Fibroblast of the aortic adventitia (primary cell): ENCODE data around the gene MAPK1IP1L. TPM values are rescaled to one million over a fixed set of nuclear protein-coding genes. Genes with fewer than 3 reads are reported as not detected.

Experiments
- DNase-seq: peaks from one replicate; pipeline ENCODE4 v3.0.0-alpha.2; 2010; ENCODE audit warnings: low read depth
- H3K4me3 ChIP-seq: 2 replicates; pipeline ENCODE4 v1.5.1; 2011; ENCODE audit warnings: low read depth, mild to moderate bottlenecking, control low read depth, low read length, moderate library complexity
- total RNA-seq: library from RNA; depleted of rRNA; stranded (reverse); fragments of >200 nt; gene quantifications from 2 replicates; pipeline ENCODE4 v1.2.3, GENCODE V29; 2012; ENCODE audit warnings: low replicate concordance
- TF ChIP-seq, protein P1 (sequence below): IDR thresholded peaks from 2 replicates; pipeline ENCODE4 v1.5.1; 2011; ENCODE audit warnings: mild to moderate bottlenecking, low read length, control low read depth, inconsistent platforms; ENCODE audit not compliant: insufficient read depth

The MAPK1IP1L gene
- total RNA-seq, 1 donor = 71.8 TPM

DNA sequence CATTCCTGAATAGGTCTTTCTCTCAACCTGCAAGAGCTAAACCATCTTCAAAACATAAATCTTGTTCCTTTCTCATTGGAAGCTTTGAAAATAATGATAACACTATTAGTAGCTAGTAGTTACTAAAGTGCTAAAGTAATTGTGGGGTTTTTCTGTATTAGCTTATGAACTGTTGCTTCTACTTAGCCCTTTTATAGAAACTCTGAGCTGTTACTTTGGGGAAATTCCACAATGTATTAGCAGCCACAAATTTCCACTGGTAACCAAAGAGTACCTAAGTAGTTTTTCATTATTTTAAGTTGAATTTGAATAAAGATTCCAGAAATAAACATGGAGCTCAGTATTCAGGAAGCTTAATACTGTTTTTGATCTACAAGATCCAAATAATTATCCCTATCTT, 6.4 kb upstream of the MAPK1IP1L start:
- TF ChIP-seq, protein P1, sequence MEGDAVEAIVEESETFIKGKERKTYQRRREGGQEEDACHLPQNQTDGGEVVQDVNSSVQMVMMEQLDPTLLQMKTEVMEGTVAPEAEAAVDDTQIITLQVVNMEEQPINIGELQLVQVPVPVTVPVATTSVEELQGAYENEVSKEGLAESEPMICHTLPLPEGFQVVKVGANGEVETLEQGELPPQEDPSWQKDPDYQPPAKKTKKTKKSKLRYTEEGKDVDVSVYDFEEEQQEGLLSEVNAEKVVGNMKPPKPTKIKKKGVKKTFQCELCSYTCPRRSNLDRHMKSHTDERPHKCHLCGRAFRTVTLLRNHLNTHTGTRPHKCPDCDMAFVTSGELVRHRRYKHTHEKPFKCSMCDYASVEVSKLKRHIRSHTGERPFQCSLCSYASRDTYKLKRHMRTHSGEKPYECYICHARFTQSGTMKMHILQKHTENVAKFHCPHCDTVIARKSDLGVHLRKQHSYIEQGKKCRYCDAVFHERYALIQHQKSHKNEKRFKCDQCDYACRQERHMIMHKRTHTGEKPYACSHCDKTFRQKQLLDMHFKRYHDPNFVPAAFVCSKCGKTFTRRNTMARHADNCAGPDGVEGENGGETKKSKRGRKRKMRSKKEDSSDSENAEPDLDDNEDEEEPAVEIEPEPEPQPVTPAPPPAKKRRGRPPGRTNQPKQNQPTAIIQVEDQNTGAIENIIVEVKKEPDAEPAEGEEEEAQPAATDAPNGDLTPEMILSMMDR = no peak
- no peak for DNase-seq
- H3K4me3 ChIP-seq = no peak overlapping the region

DNA sequence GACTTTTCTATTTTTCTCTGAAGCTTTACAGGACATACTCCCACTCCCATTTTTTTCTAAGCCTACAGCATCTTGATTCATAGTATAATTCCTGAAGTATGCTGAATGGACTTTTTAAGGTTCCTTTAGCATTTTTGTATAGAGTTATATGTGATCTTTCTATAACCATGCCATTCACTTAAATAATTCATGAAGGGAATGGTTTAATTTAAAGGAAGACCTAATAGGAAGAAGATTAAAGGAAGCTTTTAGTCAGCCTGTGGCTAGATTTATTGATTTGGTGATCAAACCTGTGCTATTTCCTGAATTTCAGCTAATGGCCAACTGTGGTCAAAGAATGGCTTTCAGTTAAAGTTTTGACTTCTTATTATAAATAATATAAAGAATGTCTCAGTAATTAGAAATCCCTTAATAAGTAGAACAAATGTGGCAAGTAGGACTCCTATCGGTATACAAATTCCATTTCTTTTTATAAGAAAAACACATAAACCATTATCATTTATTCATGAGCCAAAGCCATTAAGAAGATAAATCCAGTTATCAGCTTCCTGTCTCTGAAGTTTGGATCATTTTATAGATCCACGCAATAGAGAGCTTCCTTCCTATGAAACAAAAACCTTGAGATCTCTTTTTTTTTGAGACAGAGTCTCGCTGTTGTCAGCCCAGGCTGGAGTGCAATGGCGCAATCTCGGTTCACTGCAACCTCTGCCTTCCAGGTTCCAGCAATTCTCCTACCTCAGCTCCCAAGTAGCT, 4.0 kb upstream of the MAPK1IP1L start:
- TF ChIP-seq, protein P1 = no peak
- DNase-seq = no peak
- no peak overlapping the region for H3K4me3 ChIP-seq

DNA sequence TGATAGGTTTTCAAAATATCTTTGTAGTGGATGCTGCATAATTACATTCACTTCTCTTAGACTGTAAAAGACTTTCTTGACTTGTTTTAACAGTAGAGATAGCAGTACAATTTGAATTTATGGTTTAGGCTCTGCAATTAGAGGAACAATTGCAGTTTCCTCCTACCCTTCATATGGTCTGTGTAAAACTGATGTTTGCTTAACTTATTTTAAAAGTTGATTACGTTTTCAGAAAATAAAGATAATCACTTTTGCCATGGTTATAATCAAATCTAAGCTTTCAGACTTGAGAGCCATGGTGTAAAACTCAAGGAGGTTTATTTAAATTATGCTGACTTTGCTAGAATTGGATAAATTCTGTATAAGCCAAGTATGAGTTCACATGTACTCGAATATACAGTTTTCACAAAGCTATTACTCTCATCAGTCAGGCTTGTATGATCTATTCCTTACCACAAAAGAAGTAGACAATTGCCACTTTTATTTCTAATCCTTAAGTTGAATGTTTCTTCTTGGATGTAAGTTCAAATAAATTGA, 2.5 kb upstream of the MAPK1IP1L start:
- no peak for DNase-seq
- H3K4me3 ChIP-seq = no peak overlapping the region
- TF ChIP-seq, protein P1 = no peak

DNA sequence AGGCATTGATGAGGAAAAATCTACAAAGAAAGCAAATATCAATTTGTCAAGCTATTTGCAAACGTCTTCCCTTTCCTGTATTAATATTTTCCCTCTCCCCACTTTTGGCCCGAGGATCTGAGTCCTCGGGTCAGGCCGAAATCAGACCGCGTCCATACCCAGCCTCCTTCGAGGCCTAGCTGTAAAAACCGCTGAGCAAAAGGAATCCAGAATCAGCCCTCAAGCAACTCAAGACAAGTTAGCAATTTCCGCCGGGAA, 353 bp upstream of the MAPK1IP1L start:
- peak overlapping the region; percentile 63 for H3K4me3 ChIP-seq
- DNase-seq = no peak
- TF ChIP-seq, protein P1 = no peak

DNA sequence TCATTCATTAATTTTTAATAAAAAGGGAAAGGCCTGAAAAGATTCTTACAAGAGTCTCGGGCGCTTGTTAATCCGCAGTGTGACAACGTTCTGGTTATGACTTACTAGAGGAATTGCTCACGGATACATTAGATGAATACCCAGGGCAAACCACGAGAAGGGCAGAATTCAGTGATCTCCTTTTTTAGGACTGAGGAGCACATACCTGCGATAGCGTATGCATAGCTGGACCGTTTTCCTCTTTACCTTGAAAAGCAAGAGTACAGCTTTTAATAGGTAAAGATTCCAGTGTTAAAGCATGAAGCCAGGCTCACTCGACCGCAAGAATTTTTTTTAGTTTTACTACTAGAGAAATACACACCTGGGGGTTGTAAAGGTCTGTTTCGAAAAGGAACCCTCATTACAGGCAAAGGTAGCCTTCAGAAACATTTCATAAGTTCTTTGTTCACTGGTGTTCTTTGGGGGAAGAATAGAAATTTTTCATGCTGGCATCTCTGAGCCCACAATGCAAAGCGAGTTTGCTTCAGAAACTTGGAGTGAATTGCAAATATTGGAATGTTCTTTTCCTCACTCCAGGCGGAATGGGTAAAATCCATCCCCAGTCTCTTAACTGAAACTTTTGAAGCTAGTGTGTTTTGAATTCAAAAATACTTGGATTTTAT, 953 bp downstream of the MAPK1IP1L start:
- peak overlapping the region; percentile 95 for H3K4me3 ChIP-seq
- TF ChIP-seq, protein P1 = no peak
- peak; percentile 59 for DNase-seq

DNA sequence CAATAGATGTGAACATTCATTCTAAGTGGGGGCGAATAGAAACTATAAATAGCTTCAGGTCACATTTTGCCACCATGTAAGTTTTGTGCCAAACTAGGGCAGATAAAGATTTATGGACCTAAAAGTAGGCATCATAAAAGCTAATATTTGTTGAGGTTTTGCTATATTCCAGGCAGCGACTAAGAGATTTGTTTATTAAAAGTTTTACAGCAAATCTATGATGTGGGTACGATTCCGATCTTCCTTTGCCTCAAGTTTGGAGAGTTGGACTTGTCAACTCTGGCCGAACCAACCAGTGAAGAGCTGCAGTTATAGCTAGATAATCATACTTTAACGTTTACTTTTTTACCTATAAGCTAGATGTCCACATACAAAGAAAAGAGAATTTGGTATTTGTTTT, 1.6 kb downstream of the MAPK1IP1L start:
- TF ChIP-seq, protein P1 = no peak
- DNase-seq = no peak
- H3K4me3 ChIP-seq = peak overlapping the region; percentile 95
